Transverse colon (tissue), 4 donors: ENCODE data around the gene NAGS. TPM values are rescaled to one million over a fixed set of nuclear protein-coding genes. Genes with fewer than 3 reads are reported as not detected.
A peak's percentile ranks its signal among the peaks of the same experiment; 100 is the strongest.
"Not testable (repeated sequence)": the region's sequence is repeated elsewhere in the genome, so short reads cannot be mapped to it uniquely, and the experiment has no call there.

Experiments used
- DNase-seq: peaks from one replicate; pipeline ENCODE4 v3.0.0-alpha.2; 2019
- H3K27ac ChIP-seq, 4 donors: fragments of 200-600 bp; sonication (generic); 2 replicates each; pipeline ENCODE4 v1.5.1; 2016 to 2018; ENCODE audit warnings: inconsistent platforms in 4 of 4
- H3K27me3 ChIP-seq: fragments of 200-600 bp; sonication (generic); 2 replicates; pipeline ENCODE4 v1.5.1; 2017; ENCODE audit warnings: inconsistent platforms
- H3K36me3 ChIP-seq, 4 donors: fragments of 200-600 bp; sonication (generic); 2 replicates each; pipeline ENCODE4 v1.5.1; 2017 to 2019; ENCODE audit warnings: inconsistent platforms in 4 of 4
- H3K4me1 ChIP-seq, 4 donors: fragments of 200-600 bp; sonication (generic); 2 replicates each; pipeline ENCODE4 v1.5.1; 2017 to 2020; ENCODE audit warnings: inconsistent platforms in 4 of 4
- H3K4me3 ChIP-seq, 4 donors: fragments of 200-600 bp; sonication (generic); 1 replicate in 1 of 4; 2 replicates in 3 of 4; pipeline versions ENCODE4 v1.5.1 to v1.6.1; 2017 to 2019; ENCODE audit warnings: inconsistent platforms in 4 of 4
- H3K9me3 ChIP-seq, 2 donors: fragments of 200-600 bp; sonication (generic); 2 replicates each; pipeline ENCODE4 v1.5.1; 2017 to 2019; ENCODE audit warnings: inconsistent platforms in 2 of 2
- CTCF ChIP-seq, 5 experiments: fragments of 200-600 bp in 3 of 5; fragments of 450-650 bp in 2 of 5; sonication (generic) in 3 of 5; IDR thresholded peaks; 1 replicate in 2 of 5; 2 replicates in 3 of 5; pipeline ENCODE4 v1.5.1; 2016 to 2017; ENCODE audit warnings: antibody characterized with exemption in 5 of 5, inconsistent platforms in 3 of 5, mild to moderate bottlenecking in 2 of 5, moderate library complexity in 1 of 5
- EP300 ChIP-seq: sonication (generic); formaldehyde crosslinking; IDR thresholded peaks from one replicate; pipeline ENCODE4 v1.6.1; 2017; ENCODE audit warnings: antibody characterized with exemption, low read depth
- POLR2A ChIP-seq: fragments of 450-650 bp; IDR thresholded peaks from one replicate; pipeline ENCODE4 v1.6.1; 2016; ENCODE audit warnings: antibody characterized with exemption, mild to moderate bottlenecking, moderate library complexity
- POLR2AphosphoS5 ChIP-seq, 3 donors: sonication (generic); formaldehyde crosslinking; IDR thresholded peaks; one replicate each; pipeline ENCODE4 v1.6.1; 2016; ENCODE audit warnings: antibody characterized with exemption in 3 of 3
- WGBS, 2 donors: methylation state at CpG; one replicate each; pipeline ENCODE4 v1.1.5; 2018; ENCODE audit warnings: low coverage in 1 of 2; 5-methylcytosine and 5-hydroxymethylcytosine counted together
- in situ Hi-C, 4 donors: fragments of 200-750 bp; cut with MboI; loops; one replicate each; pipeline versions ENCODE4 v1.15.0 to v1.15.1; 2017; ENCODE audit warnings: low sequenced_read_pairs in 3 of 4, low pct_ligation_motif_present in 1 of 4, low pct_unique_long_range_greater_than_20kb in 1 of 4
- intact Hi-C: fragments of 100-400 bp; cut with DNase I; formaldehyde crosslinking; loops from one replicate; pipeline ENCODE4 v1.15.1; 2023; ENCODE audit warnings: low total_unique reads
- total RNA-seq, 4 donors: library from RNA; depleted of rRNA; stranded (reverse); fragments of >200 nt; gene quantifications; one replicate each; pipeline ENCODE4 v1.1.0, GENCODE V29; 2016

Gene NAGS
- 10 to 100 TPM in 2 of 4 donors, 1 to 10 TPM in 2; 3.0 to 46.3 (median 17.7) TPM for total RNA-seq

GRCh38 chr17:44004077-44004760 is at the start of gene NAGS:
Gene NAGS, plus strand, starts transcription at chr17:44004622. Its CDS starts 42 bp downstream, at chr17:44004664.
- Histone ChIP-seq H3K4me1 (peaks cover 18 to 37% (median 33%) of the 10 kb centered on the region in 4 donors), H3K27me3 (peaks cover 28% of the 10 kb centered on the region), H3K27ac (peak within 1 kb of the TSS in 3 of 4 donors; percentile 59 to 71 (median 63)), H3K9me3 (no peaks in the 10 kb centered on the region), H3K36me3 (no peaks in the 10 kb centered on the region), H3K4me3 (peak within 1 kb of the TSS in 3 of 4 donors; percentile 44 to 58 (median 49))
- 10% methylated on average over 25 of the region's 25 CpGs; no CpG with 5 or more reads in 1 of the 2 donors for WGBS, 2 donors
- in situ Hi-C loops (no loop called here), intact Hi-C loops (no loop called here)
- DNase-seq = peak; percentile 14
- TF ChIP-seq CTCF (IDR thresholded peaks at IDR 0.05) (no peak), EP300 (no peak), POLR2A (no peak), POLR2AphosphoS5 (IDR thresholded peaks at IDR 0.05) (no peak)

- Histone ChIP-seq H3K36me3 (no peaks in the 10 kb centered on the region), H3K27ac (no peak overlapping the region), H3K9me3 (no peaks in the 10 kb centered on the region), H3K27me3 (peaks cover 69% of the 10 kb centered on the region), H3K4me1 (peaks cover 0 to 11% (median 6%) of the 10 kb centered on the region in 4 donors), H3K4me3 (no peak overlapping the region)
- TF ChIP-seq CTCF (IDR thresholded peaks at IDR 0.05) (no peak), POLR2AphosphoS5 (IDR thresholded peaks at IDR 0.05) (no peak), EP300 (no peak), POLR2A (no peak)
- no peak for DNase-seq
- intact Hi-C loops (no loop called here), in situ Hi-C loops (no loop called here)
- whole genome bisulfite sequencing, 2 donors = 73 to 86% methylated on average over 5 to 8 of the region's 8 CpGs
Measured at GRCh38 chr17:43956222-43956621, 48.2 kb upstream of the NAGS start.

- no peak for TF ChIP-seq EP300
- no peak for TF ChIP-seq POLR2AphosphoS5 (IDR thresholded peaks at IDR 0.05)
- no peak for TF ChIP-seq CTCF (IDR thresholded peaks at IDR 0.05)
- TF ChIP-seq POLR2A = no peak
- DNase-seq = no peak
- 39 to 46% methylated on average over 2 of the region's 2 CpGs for WGBS, 2 donors
- no peaks in the 10 kb centered on the region for H3K4me1 ChIP-seq
- in situ Hi-C loops = no loop called here
- H3K4me3 ChIP-seq = no peak overlapping the region
- peaks cover 59% of the 10 kb centered on the region for H3K27me3 ChIP-seq
- no peaks in the 10 kb centered on the region for H3K36me3 ChIP-seq
- H3K9me3 ChIP-seq = no peaks in the 10 kb centered on the region
- no peak overlapping the region for H3K27ac ChIP-seq
- intact Hi-C loops = no loop called here
Measured at GRCh38 chr17:43958748-43959352, 45.6 kb upstream of the NAGS start.

GRCh38 chr17:43961292-43961691 is 43.1 kb upstream of the NAGS start:
- in situ Hi-C loops, H3K27ac ChIP-seq, DNase-seq, H3K4me1 ChIP-seq, H3K9me3 ChIP-seq, intact Hi-C loops, H3K36me3 ChIP-seq, H3K4me3 ChIP-seq: not testable (repeated sequence)
- peaks cover 54% of the 10 kb centered on the region for H3K27me3 ChIP-seq
- 78 to 94% methylated on average over 4 to 6 of the region's 6 CpGs for WGBS, 2 donors
